SIG-M5 (cell line): ENCODE measurements around the gene TGDS.

Source experiments
- DNase-seq: peaks from one replicate; lab custom pipeline; 2025; lab: John Stamatoyannopoulos, UW

The TGDS gene

GRCh38 chr13:94599877-94600276 lies 3.9 kb upstream of the TGDS start:
- DNase-seq = no peak

GRCh38 chr13:94598281-94598680 lies 2.3 kb upstream of the TGDS start:
- DNase-seq = no peak

DNA sequence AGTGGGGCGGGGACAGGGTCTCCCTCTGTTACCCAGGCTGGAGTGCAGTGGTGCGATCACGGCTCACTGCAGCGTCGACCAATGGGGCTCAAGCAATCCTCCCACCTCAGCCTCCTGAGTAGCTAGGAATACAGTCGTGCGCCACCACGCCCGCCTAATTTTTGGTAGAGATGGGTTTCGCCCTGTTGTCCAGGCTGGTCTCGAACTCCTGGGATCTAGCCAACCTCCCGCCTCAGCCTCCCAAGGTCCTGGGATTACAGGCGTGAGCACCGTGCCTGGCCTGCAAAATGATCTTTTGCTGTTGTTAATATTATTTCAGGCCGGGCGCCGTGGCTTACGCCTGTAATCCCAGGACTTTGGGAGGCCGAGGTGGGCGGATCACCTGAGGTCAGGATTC lies 621 bp upstream of the TGDS start:
- no peak for DNase-seq

- no peak for DNase-seq
These were observed 677 bp downstream of the TGDS start for GRCh38 chr13:94595001-94595949.

DNA sequence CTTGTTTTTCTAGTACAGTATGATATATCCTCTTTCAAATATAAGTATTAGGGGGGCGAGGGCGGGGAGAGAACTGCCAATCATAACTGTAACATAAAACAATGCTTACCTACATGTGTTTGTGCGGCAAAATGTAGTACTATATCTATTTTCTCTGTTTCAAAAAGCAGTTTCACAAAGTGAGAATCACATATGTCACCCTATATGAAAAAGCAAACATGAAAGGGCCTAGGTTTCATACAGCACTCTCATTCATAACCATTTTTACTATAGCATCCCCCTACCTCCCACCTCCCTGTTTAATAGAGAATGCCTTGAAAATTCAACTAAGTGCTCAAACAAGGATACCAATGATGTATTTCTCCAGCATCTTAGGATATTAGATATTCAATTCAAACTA lies 5.2 kb downstream of the TGDS start:
- DNase-seq = no peak

DNA sequence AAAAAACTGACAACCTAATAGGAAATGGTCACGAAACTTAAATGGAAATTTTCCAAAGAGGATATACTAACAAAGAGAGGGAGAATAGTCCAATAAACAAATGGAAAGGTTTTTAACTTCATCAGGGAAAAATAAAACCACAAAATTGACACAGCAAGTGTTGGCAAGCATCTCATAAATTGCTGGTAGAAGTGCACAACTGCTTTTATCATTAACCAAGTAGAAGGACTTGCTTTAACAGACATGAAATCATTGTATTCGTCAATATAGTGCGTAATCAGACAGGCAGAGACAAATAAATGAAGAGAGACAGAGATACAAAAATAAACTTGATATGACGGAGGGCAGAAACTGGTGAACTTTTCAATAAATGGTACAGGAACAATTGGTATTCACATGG lies 7.4 kb downstream of the TGDS start:
- DNase-seq = no peak

DNA sequence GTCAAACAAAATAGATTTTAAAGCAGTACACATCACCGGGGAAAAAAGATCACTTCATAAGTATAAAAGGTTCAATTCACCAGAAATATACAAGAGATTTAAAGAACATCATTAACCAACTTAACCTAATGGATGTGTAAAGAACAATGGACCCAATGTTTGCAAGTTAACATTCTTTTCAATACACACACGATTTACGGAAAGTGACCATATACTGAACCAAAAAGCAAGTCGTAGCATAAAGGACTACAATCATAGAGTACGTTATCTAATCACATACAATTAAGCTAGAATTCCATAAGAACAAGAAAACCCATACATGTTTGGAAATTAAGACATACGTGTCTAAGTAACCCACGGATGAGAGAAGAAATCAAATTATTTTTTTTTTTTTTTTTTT lies 9.6 kb downstream of the TGDS start:
- no peak for DNase-seq

DNA sequence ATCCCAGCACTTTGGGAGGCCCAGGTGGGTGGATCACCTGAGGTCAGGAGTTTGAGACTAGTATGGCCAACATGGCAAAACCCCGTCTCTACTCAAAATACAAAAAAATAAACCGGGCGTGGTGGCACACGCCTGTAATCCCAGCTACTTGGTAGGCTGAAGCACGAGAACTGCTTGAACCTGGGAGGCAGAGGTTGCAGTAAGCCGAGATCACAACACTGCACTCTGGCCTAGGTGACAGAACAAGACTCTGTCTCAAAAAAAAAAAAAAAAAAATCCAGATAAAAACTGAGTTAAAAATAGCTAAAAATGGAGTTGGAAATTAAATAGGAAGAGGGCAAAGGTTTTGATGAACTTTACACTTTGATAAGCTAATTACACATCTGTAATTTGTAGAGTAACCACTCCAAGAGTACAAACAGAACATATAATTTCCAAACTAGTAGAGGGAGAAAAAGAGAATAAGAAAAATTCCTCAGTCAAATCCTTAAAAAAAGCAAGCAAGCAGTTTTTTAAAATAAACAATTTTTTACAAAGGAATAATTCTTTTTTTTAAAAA lies 10.3 kb downstream of the TGDS start:
- DNase-seq = no peak

GRCh38 chr13:94583926-94584325 lies 12.0 kb downstream of the TGDS start:
- no peak for DNase-seq

DNA sequence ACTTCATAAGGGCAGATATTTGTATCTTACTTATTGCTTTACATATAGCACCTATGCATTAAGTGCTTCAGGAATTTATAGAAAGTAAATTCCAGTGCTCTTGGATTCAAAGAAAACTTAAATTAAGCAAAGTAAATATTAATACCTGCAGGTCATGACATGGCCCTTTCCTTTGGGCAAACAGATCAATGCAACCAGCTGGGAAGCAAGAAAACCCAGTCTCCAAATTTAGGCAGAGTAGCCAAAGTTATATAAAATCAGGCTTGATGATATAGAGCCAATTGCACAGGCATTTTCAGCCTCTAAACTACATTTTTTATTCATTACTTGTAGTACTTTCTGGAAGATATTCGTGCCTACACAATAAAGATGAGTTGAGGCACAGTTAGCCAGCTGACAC lies 16.9 kb downstream of the TGDS start:
- no peak for DNase-seq

- no peak for DNase-seq
These were observed 26.3 kb downstream of the TGDS start for GRCh38 chr13:94569615-94570014.

- no peak for DNase-seq
These were observed 27.5 kb downstream of the TGDS start for GRCh38 chr13:94568443-94568842.

GRCh38 chr13:94567581-94567980 lies 28.4 kb downstream of the TGDS start:
- no peak for DNase-seq

DNA sequence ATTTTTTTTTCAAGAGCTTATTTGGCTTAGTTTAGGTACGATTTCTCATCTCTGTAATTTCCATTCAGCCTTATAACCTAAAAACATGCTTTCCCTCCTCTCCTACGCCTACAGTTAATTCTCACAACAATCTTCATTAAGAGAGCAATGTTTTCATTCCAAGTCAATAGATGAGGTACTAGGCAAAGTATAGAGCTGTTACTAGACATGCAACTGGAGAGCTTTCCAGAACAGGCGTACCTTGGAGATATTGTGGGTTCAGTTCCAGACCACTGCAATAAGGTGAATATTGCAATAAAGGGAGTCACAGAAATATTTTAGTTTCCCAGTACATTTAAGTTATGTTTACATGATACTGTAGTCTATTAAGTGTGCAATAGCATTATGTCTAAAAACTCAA lies 34.8 kb downstream of the TGDS start:
- no peak for DNase-seq

DNA sequence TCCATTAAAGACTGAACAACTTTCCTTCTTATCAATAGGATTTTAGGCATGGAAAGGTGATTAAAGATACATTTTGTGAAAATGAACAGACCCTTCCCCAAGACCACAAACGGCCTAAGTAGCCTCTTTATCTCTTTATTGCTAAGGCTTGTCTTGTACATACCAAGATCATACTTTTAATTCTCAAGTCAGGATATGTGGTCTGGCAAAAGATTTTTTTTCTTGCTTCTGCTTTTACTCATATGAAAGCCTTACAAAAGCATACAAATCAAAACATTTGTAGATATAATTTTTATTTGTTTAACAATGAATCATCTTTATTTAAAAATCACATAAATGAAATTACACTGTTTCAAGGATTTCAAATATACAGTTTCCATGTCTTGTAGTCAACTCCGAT lies 35.8 kb downstream of the TGDS start:
- no peak for DNase-seq

DNA sequence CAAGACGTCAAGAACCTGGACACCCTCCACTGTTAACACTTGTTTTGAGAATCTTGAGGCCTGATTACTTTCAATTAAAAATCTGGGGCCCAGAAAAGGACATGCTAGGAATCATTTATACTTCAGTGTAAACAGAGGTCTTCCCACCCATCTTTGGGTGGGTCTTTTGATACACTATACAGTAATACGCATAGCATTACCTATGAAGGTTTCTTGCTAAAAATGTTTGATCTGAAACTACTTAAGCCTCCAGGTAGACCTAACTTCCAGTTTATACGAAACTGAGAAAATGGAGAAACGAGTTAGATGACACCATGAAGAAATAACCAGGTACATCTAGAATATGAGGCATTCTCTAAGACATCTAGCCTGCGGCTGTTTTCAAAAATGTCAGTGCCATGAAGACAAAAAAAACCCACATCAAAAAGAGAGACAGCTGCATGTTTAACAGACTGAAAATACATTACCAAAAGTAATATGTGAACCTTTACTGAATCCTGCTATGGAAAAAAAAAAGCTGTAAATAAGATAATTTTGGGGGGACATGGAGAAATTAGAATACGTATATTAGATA lies 36.6 kb downstream of the TGDS start:
- no peak for DNase-seq

DNA sequence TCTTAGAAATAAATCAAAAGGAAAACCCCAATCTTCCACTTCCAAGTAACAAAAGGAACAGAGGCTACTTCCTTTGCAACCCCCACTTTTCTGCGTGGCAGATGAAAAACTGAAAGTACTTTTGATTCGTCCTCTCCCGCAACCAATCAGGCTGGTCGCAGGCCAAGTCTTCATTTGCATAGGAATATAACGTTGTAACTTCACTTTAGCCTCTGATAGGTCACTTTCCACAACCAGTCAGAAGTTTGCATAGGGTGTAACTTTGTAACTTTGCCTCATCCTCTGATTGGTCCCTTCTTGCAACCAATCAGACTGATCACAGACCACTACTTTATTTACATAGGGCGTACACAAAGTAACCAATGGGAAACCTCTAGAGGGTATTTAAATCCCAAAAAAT lies 37.2 kb downstream of the TGDS start:
- no peak for DNase-seq

DNA sequence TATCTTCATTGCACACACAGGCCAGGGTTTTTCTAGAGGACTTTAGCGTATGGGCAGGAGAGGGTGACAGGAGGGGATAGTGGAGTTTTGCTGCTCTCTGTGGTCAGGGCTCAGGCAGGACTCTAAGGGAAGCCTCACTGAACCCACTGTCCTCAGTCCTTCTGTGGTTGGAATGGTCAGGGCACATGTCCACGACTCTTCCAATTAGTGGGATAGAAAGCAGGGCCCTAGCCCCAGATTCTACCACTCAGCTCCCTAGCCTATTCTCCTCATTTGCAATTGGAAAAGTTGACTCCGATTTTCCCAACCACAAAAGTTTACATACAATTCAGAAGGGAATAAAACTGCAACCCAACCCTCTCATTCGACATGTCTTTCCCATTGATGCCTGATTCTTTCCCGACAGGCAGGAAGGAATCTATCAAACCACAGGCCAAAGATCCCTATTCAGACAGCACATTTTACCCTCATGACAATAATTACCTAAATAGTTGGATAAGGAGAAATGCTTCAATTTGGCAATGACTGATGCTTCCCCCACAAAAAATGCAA lies 38.2 kb downstream of the TGDS start:
- DNase-seq = no peak

DNA sequence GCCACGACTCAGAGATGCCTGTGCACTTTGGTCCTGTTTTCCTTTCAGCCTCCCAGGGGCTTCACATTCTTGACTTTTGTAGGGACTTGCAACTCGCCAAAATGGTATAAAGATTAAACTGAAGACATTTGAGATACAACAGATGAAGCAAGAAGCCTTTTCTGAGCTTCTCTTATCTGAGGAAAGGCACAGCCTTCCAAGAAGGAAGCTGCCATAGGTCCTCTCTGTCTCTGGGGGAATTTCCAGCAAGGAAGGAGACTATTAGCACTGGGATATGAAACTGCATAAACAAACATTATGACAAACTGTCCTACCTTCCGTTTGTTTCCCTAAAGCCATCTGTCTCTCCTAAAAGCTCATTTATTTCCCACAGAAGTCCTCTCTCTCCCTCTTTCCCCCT lies 39.3 kb downstream of the TGDS start:
- DNase-seq = no peak

- no peak for DNase-seq
These were observed 39.9 kb downstream of the TGDS start for GRCh38 chr13:94556041-94556440.

GRCh38 chr13:94553766-94554165 lies 42.2 kb downstream of the TGDS start:
- no peak for DNase-seq

DNA sequence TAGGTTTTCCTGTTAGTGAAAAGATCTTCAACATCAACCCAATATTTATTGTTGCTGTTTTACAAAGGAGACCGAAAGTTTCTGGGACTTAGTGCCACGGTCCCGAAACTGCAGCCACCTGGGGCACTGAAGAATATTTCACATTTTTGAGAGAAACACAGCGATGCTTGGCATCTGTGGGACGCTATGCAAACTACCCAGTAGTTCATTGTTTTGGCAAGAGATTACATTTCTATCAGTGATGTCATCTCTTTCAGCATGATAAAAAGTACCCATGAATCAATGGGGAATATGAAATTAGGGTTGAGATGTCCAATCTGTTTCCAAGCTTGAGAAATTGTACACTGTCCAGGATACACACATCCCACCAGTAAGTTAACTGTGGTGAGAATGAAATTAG lies 43.9 kb downstream of the TGDS start:
- DNase-seq = no peak

GRCh38 chr13:94550062-94550738 lies 45.8 kb downstream of the TGDS start:
- no peak for DNase-seq
